ENCODE results near the gene PRKN.

GRCh38 chr6:161660666-161661571 lies 1066.6 kb downstream of the PRKN start:
- TF ChIP-seq, protein P1, sequence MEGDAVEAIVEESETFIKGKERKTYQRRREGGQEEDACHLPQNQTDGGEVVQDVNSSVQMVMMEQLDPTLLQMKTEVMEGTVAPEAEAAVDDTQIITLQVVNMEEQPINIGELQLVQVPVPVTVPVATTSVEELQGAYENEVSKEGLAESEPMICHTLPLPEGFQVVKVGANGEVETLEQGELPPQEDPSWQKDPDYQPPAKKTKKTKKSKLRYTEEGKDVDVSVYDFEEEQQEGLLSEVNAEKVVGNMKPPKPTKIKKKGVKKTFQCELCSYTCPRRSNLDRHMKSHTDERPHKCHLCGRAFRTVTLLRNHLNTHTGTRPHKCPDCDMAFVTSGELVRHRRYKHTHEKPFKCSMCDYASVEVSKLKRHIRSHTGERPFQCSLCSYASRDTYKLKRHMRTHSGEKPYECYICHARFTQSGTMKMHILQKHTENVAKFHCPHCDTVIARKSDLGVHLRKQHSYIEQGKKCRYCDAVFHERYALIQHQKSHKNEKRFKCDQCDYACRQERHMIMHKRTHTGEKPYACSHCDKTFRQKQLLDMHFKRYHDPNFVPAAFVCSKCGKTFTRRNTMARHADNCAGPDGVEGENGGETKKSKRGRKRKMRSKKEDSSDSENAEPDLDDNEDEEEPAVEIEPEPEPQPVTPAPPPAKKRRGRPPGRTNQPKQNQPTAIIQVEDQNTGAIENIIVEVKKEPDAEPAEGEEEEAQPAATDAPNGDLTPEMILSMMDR (IDR thresholded peaks at IDR 0.05) = no peak
- no peak for TF ChIP-seq EZH2phosphoT487 (IDR thresholded peaks at IDR 0.05)

Measured in neural progenitor cell (in vitro differentiated cells).